ENCODE results near the gene SF3B3.
A peak's percentile ranks its signal among the peaks of the same experiment; 100 is the strongest.

Gene SF3B3

DNA sequence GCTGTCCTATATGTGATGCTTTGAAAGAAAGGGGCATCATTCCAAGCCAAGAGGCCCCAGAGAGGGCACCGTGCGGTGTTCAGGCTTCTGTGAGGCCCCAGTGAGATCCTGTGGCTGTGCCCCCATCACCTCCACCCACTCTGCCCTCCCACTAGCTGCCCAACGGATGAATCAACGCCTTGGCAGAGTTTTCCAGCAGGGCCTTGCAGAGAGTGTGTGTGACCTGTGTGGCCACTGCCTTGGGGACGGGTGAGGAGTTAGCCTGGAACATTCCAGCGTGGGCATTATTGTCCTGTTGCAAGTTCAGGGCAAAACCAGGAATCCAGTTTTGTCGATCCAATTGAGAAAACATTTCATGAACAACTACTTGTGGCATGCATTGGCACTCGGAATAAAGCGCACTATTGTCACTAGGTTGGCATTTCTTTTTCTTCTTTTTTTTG lies 53.7 kb downstream of the SF3B3 start:
- peaks cover 19 to 37% of the 10 kb centered on the region in 2 donors for H3K36me3 ChIP-seq (replicated peaks in 1 of 2; ENCODE audit: control insufficient read depth in 2 of 2, insufficient read depth in 2 of 2, low read length in 2 of 2)
- H2AK5ac ChIP-seq (ENCODE audit: low read depth, low read length), result no peak overlapping the region
- no peak overlapping the region for H4K8ac ChIP-seq (ENCODE audit: low read depth, low read length)
- no peaks in the 10 kb centered on the region for H3K27me3 ChIP-seq (ENCODE audit: control insufficient read depth in 3 of 3, insufficient read depth in 3 of 3, low read depth in 1 of 3, low read length in 3 of 3)
- H2BK12ac ChIP-seq (ENCODE audit: low read length), result no peak overlapping the region
- no peaks in the 10 kb centered on the region for H3K9me3 ChIP-seq (replicated peaks in 1 of 2; ENCODE audit: control insufficient read depth in 2 of 2, insufficient read depth in 1 of 2, low read depth in 1 of 2, low read length in 2 of 2)
- no peaks in the 10 kb centered on the region for H3K4me1 ChIP-seq (ENCODE audit: control insufficient read depth in 2 of 2, insufficient read depth in 1 of 2, low read depth in 1 of 2, low read length in 2 of 2)
- no peak overlapping the region for H2AFZ ChIP-seq (ENCODE audit: low read length)
- H2BK15ac ChIP-seq (ENCODE audit: low read length), result no peak overlapping the region
- H3K4me2 ChIP-seq (ENCODE audit: insufficient read depth, low read length, poor library complexity, severe bottlenecking), result no peak overlapping the region
- H3K4ac ChIP-seq (ENCODE audit: low read length), result no peak overlapping the region
- H3K9ac ChIP-seq (ENCODE audit: low read depth, low read length, poor library complexity), result no peak overlapping the region
- DNase-seq (ENCODE audit: low spot score), result no peak
- H3K14ac ChIP-seq (ENCODE audit: low read length), result no peak overlapping the region
- no peak overlapping the region for H3K18ac ChIP-seq (ENCODE audit: low read length)
- H2BK5ac ChIP-seq (ENCODE audit: low read length), result no peak overlapping the region
- H3K27ac ChIP-seq (replicated peaks; ENCODE audit: low read length), result no peak overlapping the region
- WGBS, 2 donors (ENCODE audit: extremely low coverage in 2 of 2, insufficient read length in 2 of 2, insufficient replicate concordance in 1 of 2), result no CpG with 5 or more reads among the region's 9 CpGs
- no peaks in the 10 kb centered on the region for H3K79me1 ChIP-seq (ENCODE audit: low read depth, low read length)
- no peak overlapping the region for H3K4me3 ChIP-seq (ENCODE audit: low read length in 2 of 2)
- no peak overlapping the region for H4K91ac ChIP-seq (ENCODE audit: low read depth, low read length, poor library complexity)
- no peak overlapping the region for H3K23ac ChIP-seq (ENCODE audit: low read depth, low read length, poor library complexity)
- H2BK120ac ChIP-seq (ENCODE audit: low read depth, low read length), result no peak overlapping the region

DNA sequence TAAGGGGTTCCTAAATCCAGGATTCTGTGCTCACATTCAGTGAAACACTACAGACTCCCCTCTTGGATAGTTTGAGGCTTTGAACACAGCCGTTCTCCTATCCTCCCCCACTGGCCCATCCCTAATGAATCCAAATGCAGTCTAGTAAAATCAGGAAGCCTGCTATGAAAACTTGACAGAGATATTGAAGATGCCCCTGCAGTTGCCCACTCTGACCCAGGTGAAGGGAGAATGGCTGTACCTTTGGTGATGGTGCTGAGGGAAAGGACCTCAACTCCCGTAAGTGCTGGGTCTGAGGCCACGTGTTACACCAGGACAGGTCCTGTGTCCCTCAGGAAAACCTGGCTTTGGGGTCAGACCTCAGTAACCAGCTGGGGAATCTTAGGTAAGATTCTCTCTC lies 54.4 kb downstream of the SF3B3 start:
- Histone ChIP-seq H4K8ac (ENCODE audit: low read depth, low read length) (no peak overlapping the region), H3K4me3 (ENCODE audit: low read length in 2 of 2) (no peak overlapping the region), H3K27ac (replicated peaks; ENCODE audit: low read length) (no peak overlapping the region), H3K23ac (ENCODE audit: low read depth, low read length, poor library complexity) (no peak overlapping the region), H2AFZ (ENCODE audit: low read length) (no peak overlapping the region), H4K91ac (ENCODE audit: low read depth, low read length, poor library complexity) (no peak overlapping the region), H3K36me3 (replicated peaks in 1 of 2; ENCODE audit: control insufficient read depth in 2 of 2, insufficient read depth in 2 of 2, low read length in 2 of 2) (peaks cover 14 to 30% of the 10 kb centered on the region in 2 donors), H3K79me1 (ENCODE audit: low read depth, low read length) (no peaks in the 10 kb centered on the region), H2BK120ac (ENCODE audit: low read depth, low read length) (no peak overlapping the region), H3K4me2 (ENCODE audit: insufficient read depth, low read length, poor library complexity, severe bottlenecking) (no peak overlapping the region), H3K9me3 (replicated peaks in 1 of 2; ENCODE audit: control insufficient read depth in 2 of 2, insufficient read depth in 1 of 2, low read depth in 1 of 2, low read length in 2 of 2) (no peaks in the 10 kb centered on the region), H3K18ac (ENCODE audit: low read length) (no peak overlapping the region), H3K14ac (ENCODE audit: low read length) (no peak overlapping the region), H3K4ac (ENCODE audit: low read length) (no peak overlapping the region), H3K9ac (ENCODE audit: low read depth, low read length, poor library complexity) (no peak overlapping the region), H2BK15ac (ENCODE audit: low read length) (no peak overlapping the region), H2AK5ac (ENCODE audit: low read depth, low read length) (no peak overlapping the region), H3K4me1 (ENCODE audit: control insufficient read depth in 2 of 2, insufficient read depth in 1 of 2, low read depth in 1 of 2, low read length in 2 of 2) (no peaks in the 10 kb centered on the region), H2BK5ac (ENCODE audit: low read length) (no peak overlapping the region), H2BK12ac (ENCODE audit: low read length) (no peak overlapping the region), H3K27me3 (ENCODE audit: control insufficient read depth in 3 of 3, insufficient read depth in 3 of 3, low read depth in 1 of 3, low read length in 3 of 3) (no peaks in the 10 kb centered on the region)
- WGBS, 2 donors (ENCODE audit: extremely low coverage in 2 of 2, insufficient read length in 2 of 2, insufficient replicate concordance in 1 of 2), result no CpG with 5 or more reads among the region's 3 CpGs
- no peak for DNase-seq (ENCODE audit: low spot score)

DNA sequence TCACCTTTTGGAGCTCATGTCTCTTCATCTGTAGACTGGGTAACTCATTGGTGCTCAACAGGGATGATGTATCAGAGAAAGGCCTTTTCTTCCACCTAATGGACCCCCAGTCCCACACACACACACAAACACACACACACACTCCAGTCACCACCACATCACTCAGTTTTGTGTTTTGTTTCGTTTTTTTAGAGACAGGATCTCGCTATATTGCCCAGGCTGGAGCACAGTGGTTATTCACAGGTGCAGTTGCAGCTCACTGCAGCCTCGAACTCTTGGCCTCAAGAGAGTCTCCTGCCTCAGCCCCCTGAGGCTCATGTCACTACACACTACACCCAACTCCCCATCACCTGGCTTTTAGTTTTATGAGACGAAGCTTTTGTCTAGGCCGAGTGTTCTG lies 55.6 kb downstream of the SF3B3 start:
- Histone ChIP-seq H3K4me3 (ENCODE audit: low read length in 2 of 2) (no peak overlapping the region), H2BK12ac (ENCODE audit: low read length) (no peak overlapping the region), H3K14ac (ENCODE audit: low read length) (no peak overlapping the region), H3K27me3 (ENCODE audit: control insufficient read depth in 3 of 3, insufficient read depth in 3 of 3, low read depth in 1 of 3, low read length in 3 of 3) (no peaks in the 10 kb centered on the region), H3K36me3 (replicated peaks in 1 of 2; ENCODE audit: control insufficient read depth in 2 of 2, insufficient read depth in 2 of 2, low read length in 2 of 2) (peaks cover 6 to 18% of the 10 kb centered on the region in 2 donors), H2BK120ac (ENCODE audit: low read depth, low read length) (no peak overlapping the region), H3K9ac (ENCODE audit: low read depth, low read length, poor library complexity) (no peak overlapping the region), H2AK5ac (ENCODE audit: low read depth, low read length) (peak overlapping the region; percentile 68), H3K4me1 (ENCODE audit: control insufficient read depth in 2 of 2, insufficient read depth in 1 of 2, low read depth in 1 of 2, low read length in 2 of 2) (no peaks in the 10 kb centered on the region), H2BK5ac (ENCODE audit: low read length) (no peak overlapping the region), H2BK15ac (ENCODE audit: low read length) (no peak overlapping the region), H3K18ac (ENCODE audit: low read length) (peak overlapping the region; percentile 53), H3K4ac (ENCODE audit: low read length) (no peak overlapping the region), H4K91ac (ENCODE audit: low read depth, low read length, poor library complexity) (no peak overlapping the region), H3K23ac (ENCODE audit: low read depth, low read length, poor library complexity) (no peak overlapping the region), H3K79me1 (ENCODE audit: low read depth, low read length) (no peaks in the 10 kb centered on the region), H3K27ac (replicated peaks; ENCODE audit: low read length) (no peak overlapping the region), H4K8ac (ENCODE audit: low read depth, low read length) (no peak overlapping the region), H3K9me3 (replicated peaks in 1 of 2; ENCODE audit: control insufficient read depth in 2 of 2, insufficient read depth in 1 of 2, low read depth in 1 of 2, low read length in 2 of 2) (no peaks in the 10 kb centered on the region), H3K4me2 (ENCODE audit: insufficient read depth, low read length, poor library complexity, severe bottlenecking) (no peak overlapping the region), H2AFZ (ENCODE audit: low read length) (no peak overlapping the region)
- DNase-seq (ENCODE audit: low spot score), result no peak
- whole genome bisulfite sequencing, 2 donors (ENCODE audit: extremely low coverage in 2 of 2, insufficient read length in 2 of 2, insufficient replicate concordance in 1 of 2), result no CpG with 5 or more reads among the region's 5 CpGs

DNA sequence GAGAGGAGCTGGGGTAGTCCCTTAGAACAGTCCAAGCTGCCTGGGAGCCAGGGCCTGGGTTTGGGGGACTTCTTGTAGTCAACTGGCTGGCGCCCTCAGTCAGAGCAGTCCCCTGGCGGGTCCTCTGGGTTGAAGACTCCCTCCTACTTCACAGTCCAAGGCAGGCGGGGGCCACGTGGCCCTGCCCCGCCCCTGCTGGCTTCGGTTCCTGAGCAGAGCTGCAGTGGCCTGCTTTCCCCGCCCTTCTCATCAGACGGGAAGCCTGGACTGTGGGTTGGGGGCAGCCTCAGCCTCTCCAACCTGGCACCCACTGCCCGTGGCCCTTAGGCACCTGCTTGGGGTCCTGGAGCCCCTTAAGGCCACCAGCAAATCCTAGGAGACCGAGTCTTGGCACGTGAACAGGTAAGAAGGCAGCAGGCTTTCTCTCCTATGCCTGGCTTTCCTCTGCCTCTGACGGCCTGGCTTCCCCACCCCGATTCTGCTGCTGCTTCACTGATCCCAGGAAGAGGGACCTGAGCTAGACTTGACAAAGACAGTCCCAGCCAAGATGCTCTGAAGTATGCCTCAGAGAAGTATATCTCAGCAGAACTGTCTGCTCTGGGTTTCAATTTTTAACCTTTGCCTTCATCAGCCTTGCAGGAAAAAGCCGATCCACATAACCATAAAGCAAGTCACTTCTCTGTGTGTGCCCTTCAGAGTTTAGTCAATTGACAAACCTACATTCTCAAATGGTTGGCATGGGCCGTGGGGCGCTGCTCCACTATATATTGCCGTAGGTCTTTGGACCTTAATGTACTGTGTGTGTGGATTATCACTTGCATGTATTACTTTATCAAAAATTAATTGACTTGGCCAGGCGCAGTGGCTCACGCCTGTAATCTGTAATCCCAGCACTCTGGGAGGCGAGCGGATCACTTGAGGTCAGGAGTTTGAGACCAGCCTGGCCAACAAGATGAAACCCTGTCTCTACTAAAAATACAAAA lies 56.3 kb downstream of the SF3B3 start:
- H3K79me1 ChIP-seq (ENCODE audit: low read depth, low read length), result no peaks in the 10 kb centered on the region

More for the DNA sequence above, 56.3 kb downstream of the SF3B3 start:
- H3K18ac ChIP-seq (ENCODE audit: low read length), result peak overlapping the region; percentile 20
- no peak for DNase-seq (ENCODE audit: low spot score)
- no peaks in the 10 kb centered on the region for H3K9me3 ChIP-seq (replicated peaks in 1 of 2; ENCODE audit: control insufficient read depth in 2 of 2, insufficient read depth in 1 of 2, low read depth in 1 of 2, low read length in 2 of 2)
- H3K4me2 ChIP-seq (ENCODE audit: insufficient read depth, low read length, poor library complexity, severe bottlenecking), result no peak overlapping the region
- H2BK12ac ChIP-seq (ENCODE audit: low read length), result no peak overlapping the region
- H3K27me3 ChIP-seq (ENCODE audit: control insufficient read depth in 3 of 3, insufficient read depth in 3 of 3, low read depth in 1 of 3, low read length in 3 of 3), result no peaks in the 10 kb centered on the region
- H4K91ac ChIP-seq (ENCODE audit: low read depth, low read length, poor library complexity), result no peak overlapping the region
- no peak overlapping the region for H2AFZ ChIP-seq (ENCODE audit: low read length)
- peak overlapping the region in 1 of 2 donors; percentile 21 for H3K4me3 ChIP-seq (ENCODE audit: low read length in 2 of 2)
- no peak overlapping the region for H3K9ac ChIP-seq (ENCODE audit: low read depth, low read length, poor library complexity)
- no peak overlapping the region for H2BK120ac ChIP-seq (ENCODE audit: low read depth, low read length)
- H2BK5ac ChIP-seq (ENCODE audit: low read length), result no peak overlapping the region
- H3K36me3 ChIP-seq (replicated peaks in 1 of 2; ENCODE audit: control insufficient read depth in 2 of 2, insufficient read depth in 2 of 2, low read length in 2 of 2), result peaks cover 2 to 11% of the 10 kb centered on the region in 2 donors
- no peak overlapping the region for H3K4ac ChIP-seq (ENCODE audit: low read length)
- no peak overlapping the region for H2BK15ac ChIP-seq (ENCODE audit: low read length)
- H2AK5ac ChIP-seq (ENCODE audit: low read depth, low read length), result peak overlapping the region; percentile 68
- no peak overlapping the region for H3K14ac ChIP-seq (ENCODE audit: low read length)
- H3K27ac ChIP-seq (replicated peaks; ENCODE audit: low read length), result no peak overlapping the region
- no CpG with 5 or more reads among the region's 21 CpGs for WGBS, 2 donors (ENCODE audit: extremely low coverage in 2 of 2, insufficient read length in 2 of 2, insufficient replicate concordance in 1 of 2)
- peak overlapping the region; percentile 68 for H3K23ac ChIP-seq (ENCODE audit: low read depth, low read length, poor library complexity)
- no peaks in the 10 kb centered on the region for H3K4me1 ChIP-seq (ENCODE audit: control insufficient read depth in 2 of 2, insufficient read depth in 1 of 2, low read depth in 1 of 2, low read length in 2 of 2)
- no peak overlapping the region for H4K8ac ChIP-seq (ENCODE audit: low read depth, low read length)

All from neuronal stem cell (in vitro differentiated cells).